HepG2 (cell line): ENCODE results near the gene SNX15. TPM values are rescaled to one million over a fixed set of nuclear protein-coding genes. Genes with fewer than 3 reads are reported as not detected.

Experiments used
- DZIP1 ChIP-seq: sonication (generic); formaldehyde crosslinking; IDR thresholded peaks from 2 replicates; pipeline ENCODE4 v1.5.0; 2020; ENCODE audit warnings: mild to moderate bottlenecking, missing genetic modification reagents
- MYC ChIP-seq: sonication (generic); formaldehyde crosslinking; IDR thresholded peaks from 2 replicates; pipeline ENCODE4 v1.9.0; 2021; ENCODE audit warnings: missing genetic modification reagents, borderline replicate concordance
- PATZ1 ChIP-seq: sonication (generic); formaldehyde crosslinking; IDR thresholded peaks from 2 replicates; pipeline ENCODE4 v1.4.0; 2020; ENCODE audit warnings: missing genetic modification reagents
- POLR2AphosphoS5 ChIP-seq: IDR thresholded peaks from 2 replicates; pipeline ENCODE4 v1.6.1; 2012; ENCODE audit warnings: low read depth, low read length
- PPARG ChIP-seq: conservative IDR thresholded peaks from 2 replicates; pipeline ENCODE4 v1.6.1; 2016; ENCODE audit warnings: missing biosample characterization, missing genetic modification reagents
- PRDM10 ChIP-seq: sonication (generic); formaldehyde crosslinking; IDR thresholded peaks from 2 replicates; pipeline ENCODE4 v1.4.0; 2020; ENCODE audit warnings: low read depth, missing genetic modification reagents
- STAT5B ChIP-seq: sonication (generic); formaldehyde crosslinking; IDR thresholded peaks from 2 replicates; pipeline ENCODE4 v1.4.0; 2020; ENCODE audit warnings: missing genetic modification reagents
- TBX2 ChIP-seq: sonication (generic); formaldehyde crosslinking; IDR thresholded peaks from 2 replicates; pipeline ENCODE4 v1.5.0; 2020; ENCODE audit warnings: missing genetic modification reagents, mild to moderate bottlenecking, borderline replicate concordance
- TCF7 ChIP-seq: sonication (generic); IDR thresholded peaks from 2 replicates; pipeline ENCODE4 v1.6.1; 2016; ENCODE audit warnings: antibody characterized with exemption, low read depth
- TRIM22 ChIP-seq: fragments of 450-650 bp; IDR thresholded peaks from 2 replicates; pipeline ENCODE4 v1.6.1; 2017
- UBTF ChIP-seq: sonication (generic); formaldehyde crosslinking; IDR thresholded peaks from 2 replicates; pipeline ENCODE4 v1.4.0; 2020; ENCODE audit warnings: mild to moderate bottlenecking, missing genetic modification reagents
- ZNF282 ChIP-seq: fragments of 450-650 bp; IDR thresholded peaks from 2 replicates; pipeline ENCODE4 v1.6.1; 2018; ENCODE audit not compliant: partially characterized antibody
- ZNF30 ChIP-seq: sonication (generic); formaldehyde crosslinking; IDR thresholded peaks from 2 replicates; pipeline ENCODE4 v1.5.0; 2020; ENCODE audit warnings: mild to moderate bottlenecking, missing genetic modification reagents
- ZNF335 ChIP-seq: sonication (generic); formaldehyde crosslinking; IDR thresholded peaks from 2 replicates; pipeline ENCODE4 v1.4.0; 2020; ENCODE audit warnings: missing genetic modification reagents
- ZNF552 ChIP-seq: sonication (generic); formaldehyde crosslinking; IDR thresholded peaks from 2 replicates; pipeline ENCODE4 v1.9.0; 2022; ENCODE audit warnings: missing genetic modification reagents, mild to moderate bottlenecking, borderline replicate concordance
- ZNF83 ChIP-seq: sonication (generic); formaldehyde crosslinking; IDR thresholded peaks from 2 replicates; pipeline ENCODE4 v1.4.0; 2020; ENCODE audit warnings: missing genetic modification reagents, mild to moderate bottlenecking, borderline replicate concordance
- polyA plus RNA-seq, 8 experiments: library from polyadenylated mRNA; depleted of rRNA in 3 of 8; stranded (reverse) in 7 of 8; unstranded in 1 of 8; fragments of >200 nt; fragmentation: Illumina TruSeq in 4 of 8; extraction: Trizol in 4 of 8; gene quantifications; 2 replicates each; pipeline versions ENCODE4 v1.2.1 to v1.2.3, GENCODE V29; 2011 to 2016; ENCODE audit warnings: low read depth in 4 of 8, missing spikeins in 1 of 8, mixed read lengths in 1 of 8; ENCODE audit not compliant: insufficient read depth in 1 of 8
- total RNA-seq, 5 experiments: library from RNA; depleted of rRNA; stranded (reverse); fragments of >200 nt; fragmentation: Illumina TruSeq; extraction: Trizol; gene quantifications; 2 replicates each; pipeline ENCODE4 v1.2.3, GENCODE V29; 2016; ENCODE audit warnings: low read depth in 1 of 5

Gene SNX15
- total and polyA plus RNA-seq, 2 of the 13 experiments (the other 11 are each of a cell fraction or from before 2014, with no cell fraction given) = 19.1 to 22.6 TPM

- peak; percentile 51 for TF ChIP-seq UBTF (CRISPR knock-in tag)
- TF ChIP-seq TRIM22 = no peak
- peak; percentile 61; the same call in 1 of the 2 replicates for TF ChIP-seq PATZ1 (CRISPR knock-in tag)
- peak; percentile 10; the same call in 1 of the 2 replicates for TF ChIP-seq TBX2 (CRISPR knock-in tag)
- peak; percentile 27; the same call in 1 of the 2 replicates for TF ChIP-seq DZIP1 (CRISPR knock-in tag)
- TF ChIP-seq TCF7 = no peak
- no peak for TF ChIP-seq ZNF282
- TF ChIP-seq ZNF552 (CRISPR knock-in tag) = 0 out of 2 replicates have a peak, but pooled peaks have one; percentile 59
- TF ChIP-seq ZNF335 (CRISPR knock-in tag) = no peak
- TF ChIP-seq ZNF83 (CRISPR knock-in tag) = no peak
- peak; percentile 42; the same call in 1 of the 2 replicates for TF ChIP-seq PRDM10
- peak; percentile 28; the same call in 1 of the 2 replicates for TF ChIP-seq POLR2AphosphoS5
- TF ChIP-seq ZNF30 (CRISPR knock-in tag) = no peak
- TF ChIP-seq STAT5B (CRISPR knock-in tag) = no peak
- TF ChIP-seq PPARG = no peak
- peak; percentile 81 for TF ChIP-seq MYC
These were observed 13.1 kb upstream of the SNX15 start, which contains the start of gene ARL2 (continued) for GRCh38 chr11:65013888-65014725.
